HG03097 (cell line): ENCODE measurements around the gene FLAD1.

Experiments used
- ATAC-seq: cut with Tn5 transposase; IDR thresholded peaks from one replicate; pipeline ENCODE4 v1.9.1; 2021; ENCODE audit not compliant: unreplicated experiment, low FRiP score

FLAD1 gene

DNA sequence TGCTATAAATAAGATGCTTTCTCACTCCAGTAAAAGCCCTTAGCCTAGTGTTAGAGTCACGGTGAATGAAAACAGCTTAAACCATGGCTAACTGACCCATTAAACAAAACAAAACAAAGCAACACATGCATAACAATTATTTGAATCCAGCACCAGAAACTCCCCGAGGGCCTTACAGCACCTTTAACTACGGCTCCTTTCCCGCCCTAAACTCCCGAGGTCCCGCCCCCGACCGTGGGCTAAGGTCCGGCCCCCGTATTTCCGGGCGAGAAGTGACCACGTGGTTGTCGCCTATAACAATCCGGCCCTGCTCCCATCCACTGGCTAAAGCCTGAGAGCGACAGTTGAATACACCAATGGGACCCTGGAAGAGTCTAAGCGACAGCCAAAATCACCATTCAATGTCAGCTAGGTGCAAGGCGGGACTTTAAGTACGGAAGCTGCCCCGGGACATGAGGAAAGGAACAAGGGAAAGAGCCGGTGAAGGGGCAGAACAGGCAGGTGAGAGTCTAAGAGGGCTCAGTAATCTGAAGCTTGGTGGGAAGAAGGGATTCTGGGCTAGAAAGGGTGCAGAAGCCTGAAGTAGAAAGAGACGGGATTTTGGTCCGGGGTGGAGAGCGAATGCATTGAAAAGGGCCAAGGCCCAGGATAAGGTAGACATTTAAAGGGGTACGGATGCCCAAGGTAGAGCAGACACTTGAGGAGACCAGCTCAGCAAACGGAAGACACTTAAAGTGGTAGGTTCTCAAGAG is at the start of gene FLAD1:
Gene FLAD1 (plus strand): TSS at position 448 of the 752 bp plus-strand sequence. CDS start 351 bp downstream, outside the sequence.
- ATAC-seq: peak; percentile 96

DNA sequence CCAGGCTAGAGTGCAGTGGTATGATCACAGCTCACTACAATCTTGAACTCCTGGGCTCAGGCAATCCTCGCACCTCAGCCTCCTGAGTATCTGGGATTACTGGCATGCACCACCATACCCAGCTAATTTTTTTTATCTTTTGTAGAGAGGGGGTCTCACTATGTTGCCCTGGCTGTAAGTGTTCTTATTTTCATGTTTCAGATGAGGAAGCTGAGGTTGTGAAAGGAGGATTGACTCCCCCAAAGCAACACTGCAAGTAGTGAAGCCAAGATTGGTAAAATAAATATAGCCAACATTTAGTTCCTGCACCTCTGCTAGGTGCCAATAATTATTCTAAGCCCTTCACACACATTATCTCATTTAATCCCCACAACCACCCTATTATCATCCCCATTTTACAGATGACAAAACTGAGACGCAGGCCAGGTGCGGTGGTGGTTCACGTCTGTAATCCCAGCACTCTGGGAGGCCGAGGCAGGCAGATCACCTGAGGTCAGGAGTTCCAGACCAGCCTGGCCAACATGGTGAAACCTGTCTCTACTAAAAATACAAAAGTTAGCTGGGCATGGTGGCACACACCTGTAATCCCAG is 48.7 kb upstream of the FLAD1 start:
- ATAC-seq: no peak

DNA sequence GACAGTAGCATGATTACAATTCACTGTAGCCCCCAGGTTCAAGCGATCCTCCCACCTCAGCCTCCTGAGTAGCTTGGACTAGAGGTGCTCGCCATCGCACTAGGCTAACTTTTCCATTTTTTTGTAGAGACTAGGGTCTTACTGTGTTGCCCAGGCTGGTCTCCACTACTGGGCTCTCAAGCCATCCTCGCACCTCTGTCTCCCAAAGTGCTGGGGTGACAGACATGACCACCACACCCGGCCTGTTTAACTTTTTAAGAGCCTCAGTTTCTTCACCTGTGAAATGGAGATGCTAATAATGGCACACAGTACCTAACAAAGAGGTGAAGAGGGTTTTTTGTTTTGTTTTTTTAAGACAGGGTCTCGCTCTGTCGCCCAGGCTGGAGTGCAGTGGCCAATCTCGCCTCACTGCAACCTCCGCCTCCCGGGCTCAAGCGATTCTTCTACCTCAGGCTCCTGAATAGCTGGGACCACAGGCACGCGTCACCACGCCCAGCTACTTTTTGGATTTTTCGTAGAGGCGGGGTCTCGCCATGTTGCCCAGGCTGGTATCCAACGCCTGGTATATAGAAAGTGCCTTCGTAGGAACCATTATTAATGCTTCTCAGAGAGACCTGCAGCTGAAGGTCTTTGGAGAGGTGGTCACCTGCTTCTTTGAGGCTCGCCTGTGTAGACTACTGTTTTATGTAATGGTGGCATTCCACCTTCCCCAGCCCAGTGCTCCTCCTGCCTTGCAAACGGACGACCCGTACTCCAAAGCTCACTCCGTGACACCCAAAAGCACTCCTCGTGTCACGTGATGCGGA is 47.2 kb upstream of the FLAD1 start:
- ATAC-seq: no peak

DNA sequence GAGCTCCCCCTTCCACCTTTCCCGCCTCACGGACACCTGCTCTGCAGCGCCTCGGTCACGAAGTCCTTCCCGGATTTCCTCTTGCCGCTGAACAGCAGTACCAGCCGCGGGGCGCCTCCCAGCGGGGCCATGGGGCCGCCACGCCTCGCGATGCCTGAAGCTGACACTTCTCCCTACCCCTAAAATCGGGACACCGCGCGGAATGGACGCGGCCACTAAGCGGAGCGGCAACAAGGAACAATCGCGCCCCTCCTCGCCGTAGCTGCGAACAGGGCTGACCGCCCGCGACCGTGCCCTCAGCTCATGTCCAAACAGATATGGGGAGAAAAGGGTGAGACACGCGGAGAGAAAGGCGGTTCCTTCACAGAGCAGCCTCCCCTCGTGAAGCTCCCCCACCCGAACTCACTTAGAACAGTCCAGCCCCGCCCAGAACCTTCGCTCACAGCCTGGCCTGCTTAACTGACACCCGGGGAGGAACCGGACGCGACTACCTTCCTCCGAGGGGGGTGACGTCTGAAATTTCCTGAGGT is 46.5 kb upstream of the FLAD1 start, which contains the start of gene PMVK:
Gene PMVK (minus strand): TSS at position 165 of the 530 bp plus-strand sequence. CDS start 34 bp downstream, at position 131.
- ATAC-seq: peak; percentile 68

DNA sequence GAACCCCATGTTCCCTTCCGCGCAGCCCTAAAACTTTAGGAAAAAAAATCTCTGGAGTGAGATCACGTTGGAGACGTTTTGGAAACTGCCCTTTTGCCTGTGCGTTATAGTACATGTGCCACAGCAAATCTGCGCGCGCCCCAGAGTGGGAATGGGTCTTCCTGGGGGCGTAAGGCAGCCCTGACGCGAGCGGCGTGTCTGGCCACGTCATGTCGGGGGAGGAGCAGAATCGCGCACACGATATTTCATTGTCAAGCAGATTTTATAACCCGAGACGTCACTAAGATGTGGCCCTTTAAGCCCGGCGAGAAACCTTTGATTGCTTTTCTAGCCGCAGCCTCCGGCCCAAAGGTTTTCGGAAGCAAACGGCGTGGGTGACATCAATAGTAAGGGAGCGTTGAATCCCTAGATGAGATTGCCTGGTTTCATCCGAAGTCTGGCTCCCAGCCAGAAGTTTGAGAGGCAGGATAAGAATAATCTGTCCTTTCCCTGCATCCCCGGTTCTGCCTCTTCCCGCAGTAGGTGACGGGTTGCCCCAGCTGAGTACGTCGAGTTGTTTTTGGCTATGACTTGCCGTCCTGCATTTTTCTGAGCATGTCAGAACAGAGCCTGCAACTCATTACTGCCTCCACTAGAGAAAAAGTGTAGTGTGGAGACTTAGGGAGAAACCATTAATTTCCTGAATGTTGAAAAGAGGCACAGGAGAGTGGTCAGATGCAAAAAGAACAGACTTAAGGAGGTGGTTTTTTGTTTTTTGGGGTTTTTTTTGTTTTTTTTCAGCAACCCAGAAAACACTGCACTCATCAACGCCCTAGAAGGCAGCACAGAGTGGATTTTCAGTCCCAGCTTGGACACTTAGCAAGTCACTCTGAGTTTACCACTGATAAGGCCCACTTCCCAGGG is 45.8 kb upstream of the FLAD1 start:
- ATAC-seq: peak; percentile 43

DNA sequence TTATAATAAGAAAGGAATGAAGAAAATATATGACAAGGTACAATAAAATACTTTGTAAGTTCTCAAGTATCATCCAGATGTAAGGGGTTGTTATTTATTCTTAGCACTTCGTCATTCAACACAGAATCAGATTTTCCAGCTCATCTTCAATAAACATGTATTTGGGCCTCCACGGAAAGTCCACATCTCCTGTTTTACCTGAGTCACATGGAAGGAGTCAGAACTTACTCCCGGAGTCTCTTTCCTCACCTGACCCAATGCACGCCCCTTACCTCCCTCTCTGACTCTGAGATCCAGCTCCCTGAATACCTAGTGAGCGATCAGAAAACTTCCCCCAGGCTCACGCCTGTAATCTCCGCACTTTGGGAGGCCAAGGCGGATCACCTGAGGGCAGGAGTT is 45.2 kb upstream of the FLAD1 start:
- ATAC-seq: no peak

DNA sequence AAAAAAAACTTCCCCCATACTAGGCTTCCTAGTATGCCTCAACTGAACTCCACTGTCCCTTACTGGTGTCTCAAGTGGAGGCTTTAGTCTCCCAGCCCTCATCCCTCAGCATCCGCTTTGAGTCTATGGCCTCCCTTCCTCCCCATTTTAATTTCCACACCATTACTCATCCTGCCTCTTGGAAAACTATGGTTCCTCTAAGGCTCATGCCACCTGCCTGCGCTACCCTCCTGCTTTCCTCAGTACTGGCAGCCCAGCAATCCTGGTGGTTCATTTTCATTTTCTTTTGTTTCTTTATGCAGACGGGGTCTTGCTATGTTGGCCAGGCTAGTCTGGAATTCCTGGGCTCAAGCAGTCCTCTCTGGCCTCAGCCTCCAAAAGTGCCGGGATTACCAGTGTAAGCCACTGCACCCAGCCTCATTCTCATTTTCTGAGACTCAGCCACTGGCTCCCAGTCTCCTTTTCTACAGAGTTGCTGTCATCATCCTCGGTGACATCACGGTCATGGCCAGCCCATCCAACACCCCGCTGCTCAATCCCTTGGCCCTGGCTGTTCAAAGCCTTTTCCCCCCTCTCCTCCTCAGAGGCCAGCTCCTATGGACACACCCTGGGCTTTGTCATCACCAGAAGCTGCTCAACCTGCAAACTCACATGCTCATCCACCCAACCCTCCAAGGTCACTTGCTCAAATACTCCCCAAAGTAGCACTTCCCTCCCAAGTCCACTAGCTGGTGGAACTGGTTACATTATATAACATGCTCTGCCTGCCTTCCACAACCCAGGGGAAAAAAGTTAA is 44.3 kb upstream of the FLAD1 start:
- no peak for ATAC-seq

DNA sequence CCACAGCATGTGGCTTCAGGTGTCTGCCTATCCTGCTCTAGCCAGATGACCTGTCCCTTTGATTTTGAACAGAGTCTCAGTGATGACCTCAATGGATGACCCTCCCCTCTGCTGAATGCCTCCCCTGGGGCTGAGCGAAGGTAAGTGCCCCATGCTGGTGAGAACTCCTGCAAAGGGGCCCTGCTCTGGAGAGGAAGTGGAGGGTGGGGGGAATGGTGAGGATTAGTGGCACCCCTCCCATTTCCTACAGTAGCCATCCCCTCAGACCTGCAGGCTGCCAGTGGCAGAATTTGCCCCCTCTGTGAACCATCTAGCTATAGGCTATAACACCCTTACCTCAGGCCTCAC is 43.0 kb upstream of the FLAD1 start:
- ATAC-seq: no peak

DNA sequence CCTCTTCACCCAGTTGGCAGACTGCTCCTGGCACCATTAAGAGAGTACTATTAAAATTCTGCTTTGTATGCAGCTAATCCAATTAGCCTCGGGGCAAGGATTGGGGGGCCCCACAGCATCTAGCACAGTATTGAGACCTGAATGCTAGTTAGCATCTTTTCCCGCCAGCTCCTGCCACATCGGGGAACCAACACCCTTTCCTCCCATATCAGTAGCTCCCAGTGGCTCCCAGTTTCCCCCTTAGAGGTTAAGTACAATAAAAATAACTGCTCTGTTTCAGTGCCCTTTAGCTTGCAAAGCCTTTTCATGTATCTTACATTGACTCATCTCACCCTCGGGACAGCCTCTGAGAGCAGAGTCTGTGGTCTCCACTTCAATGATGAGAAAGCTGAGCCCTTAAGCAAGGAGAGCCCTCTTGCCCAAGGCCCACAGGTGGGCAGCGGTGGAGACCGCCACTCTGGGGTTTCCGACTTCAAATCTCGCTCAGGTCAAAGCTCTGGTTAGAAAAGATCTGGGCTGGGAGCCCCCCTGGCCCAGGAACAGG is 42.4 kb upstream of the FLAD1 start:
- ATAC-seq: no peak

DNA sequence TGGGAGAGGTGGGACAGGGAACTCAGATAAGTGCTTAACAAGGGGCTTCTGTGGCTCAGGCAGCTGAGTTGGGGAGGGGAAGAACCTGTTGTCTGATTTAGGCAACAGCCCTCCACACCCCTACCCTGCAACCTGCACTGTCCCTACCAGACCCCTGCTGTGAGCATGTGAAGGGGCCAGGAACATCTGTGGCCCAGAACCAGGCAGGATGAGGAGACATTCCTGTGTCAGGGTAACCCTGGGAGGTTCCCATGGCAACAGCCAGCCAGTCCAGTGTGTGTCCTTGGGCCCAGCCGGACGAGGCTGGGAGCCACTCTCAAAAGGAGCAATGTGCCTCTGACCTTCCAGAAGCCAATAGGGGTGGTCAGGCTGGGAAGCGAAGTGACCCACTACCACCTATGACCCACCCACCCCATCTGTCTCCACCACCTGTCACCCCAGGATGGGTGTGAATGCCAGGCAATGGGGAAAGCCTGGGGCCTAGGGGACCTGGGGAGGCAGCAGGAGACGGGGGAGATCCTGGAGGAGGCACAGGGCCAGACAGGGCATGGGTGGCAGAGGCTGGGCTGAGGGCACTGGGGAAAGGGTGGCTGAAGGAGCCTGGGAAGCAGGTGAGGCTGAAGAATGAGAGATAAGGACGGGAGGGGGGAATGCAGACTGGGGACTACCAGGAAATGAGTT is 41.7 kb upstream of the FLAD1 start:
- ATAC-seq: no peak

DNA sequence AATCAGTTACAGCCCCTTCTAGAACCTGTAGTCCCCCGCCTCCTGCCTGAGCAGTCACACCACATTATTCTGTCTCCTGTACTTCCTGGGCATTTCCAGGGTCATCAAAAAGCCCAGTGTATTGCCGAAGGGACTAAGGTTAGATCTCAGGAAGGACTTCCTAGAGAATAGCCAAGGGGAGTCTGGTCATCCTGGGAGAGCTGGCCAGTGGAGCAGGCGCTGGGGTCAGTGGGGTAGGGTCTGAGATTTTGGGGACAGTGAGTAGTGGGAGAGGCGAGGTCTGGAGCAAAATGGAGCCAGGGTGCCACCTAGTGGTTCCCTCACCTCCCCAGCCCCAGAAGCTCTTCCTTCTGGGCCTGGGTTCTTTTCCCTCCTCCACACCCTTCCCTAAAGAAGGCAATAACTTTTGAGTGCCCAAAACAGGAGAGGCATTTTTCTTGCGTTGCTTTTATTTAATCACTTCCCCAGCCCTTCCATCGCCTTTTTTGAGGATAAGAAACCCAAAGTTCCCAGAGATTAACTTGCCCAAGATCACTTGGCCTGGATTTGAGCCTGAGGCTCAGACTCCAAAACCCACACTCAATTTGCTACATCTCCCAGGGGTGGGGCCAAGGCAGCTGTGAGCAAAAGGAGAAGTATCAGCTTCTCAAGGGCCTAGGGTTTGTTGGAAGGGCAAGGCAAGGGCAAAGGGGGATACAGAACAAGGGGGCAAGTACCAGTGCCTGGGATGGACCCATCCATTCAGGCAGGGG is 39.3 kb upstream of the FLAD1 start:
- no peak for ATAC-seq

DNA sequence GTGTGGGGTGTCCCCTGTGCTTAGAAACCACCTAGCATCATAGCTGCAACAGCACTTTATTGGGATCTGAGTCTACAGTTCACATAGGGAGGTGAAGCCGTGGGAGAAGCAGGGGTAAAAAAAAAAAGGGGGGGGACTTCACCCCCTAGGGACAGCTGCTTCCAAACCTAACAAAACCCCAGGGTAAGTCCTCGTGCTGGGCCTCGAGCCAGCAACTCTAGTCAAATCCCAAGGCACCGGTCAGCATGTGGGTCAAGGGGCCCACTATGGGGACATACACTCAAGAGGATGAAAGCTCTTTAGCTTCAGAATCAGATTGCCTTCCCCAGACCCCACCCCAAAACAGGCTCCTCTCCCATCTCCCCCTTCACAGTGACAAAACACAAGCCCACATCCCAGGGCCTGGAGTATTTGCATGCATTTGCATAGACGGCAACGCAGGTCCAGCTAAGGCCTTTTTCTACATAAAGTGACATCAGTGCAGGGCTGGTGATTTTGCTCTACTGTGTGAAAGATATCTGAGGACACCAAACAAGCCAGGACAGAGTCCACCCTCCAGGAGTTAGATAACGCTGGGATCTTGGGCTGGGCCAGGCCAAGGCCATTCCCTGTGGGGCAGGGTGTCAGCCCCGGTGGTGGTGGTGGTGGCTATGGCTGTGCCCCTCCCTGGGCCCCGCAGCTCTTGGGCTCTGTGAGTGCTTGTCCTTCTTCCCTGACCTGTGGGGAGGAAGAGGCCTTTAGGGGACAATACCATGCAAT is 38.6 kb upstream of the FLAD1 start:
- ATAC-seq: no peak

DNA sequence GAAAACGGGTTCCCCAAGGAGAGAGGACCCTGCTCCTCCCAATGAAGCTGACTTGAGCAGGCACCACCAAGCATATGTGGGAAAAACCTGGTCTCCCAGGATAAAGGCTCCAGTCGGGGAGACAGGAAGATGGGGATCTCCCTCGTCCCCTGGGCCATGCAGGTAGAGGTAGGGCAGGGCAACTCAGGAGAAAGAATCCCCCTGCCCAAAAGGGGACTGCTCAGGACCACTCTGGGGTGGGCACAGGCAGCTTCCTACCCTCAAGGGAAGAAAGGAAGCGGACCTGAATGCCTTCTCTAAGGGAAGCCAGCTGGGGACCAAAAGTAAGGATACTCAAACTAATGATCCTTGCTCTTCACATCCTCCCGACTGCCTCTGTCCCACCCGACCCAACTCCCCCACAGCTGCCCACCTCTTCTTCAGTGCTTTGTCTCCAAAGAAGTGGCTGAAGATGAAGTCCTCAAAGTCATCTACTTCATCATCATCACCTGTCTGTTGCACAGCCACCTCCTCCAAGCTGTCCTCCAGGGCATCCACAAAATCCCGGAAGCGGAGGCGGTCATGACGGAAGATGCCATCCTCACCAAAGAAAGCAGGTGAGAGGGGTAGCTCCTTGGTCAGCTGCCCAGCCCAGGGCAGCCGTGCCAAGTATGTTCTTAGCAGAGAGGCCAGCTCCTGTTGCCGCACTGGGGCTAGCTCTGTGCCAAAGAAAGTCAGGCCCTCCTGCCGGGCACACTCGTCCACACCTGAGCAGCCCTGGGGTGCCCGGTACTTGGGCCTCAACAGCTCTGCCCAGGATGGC is 37.8 kb upstream of the FLAD1 start:
- ATAC-seq: no peak

DNA sequence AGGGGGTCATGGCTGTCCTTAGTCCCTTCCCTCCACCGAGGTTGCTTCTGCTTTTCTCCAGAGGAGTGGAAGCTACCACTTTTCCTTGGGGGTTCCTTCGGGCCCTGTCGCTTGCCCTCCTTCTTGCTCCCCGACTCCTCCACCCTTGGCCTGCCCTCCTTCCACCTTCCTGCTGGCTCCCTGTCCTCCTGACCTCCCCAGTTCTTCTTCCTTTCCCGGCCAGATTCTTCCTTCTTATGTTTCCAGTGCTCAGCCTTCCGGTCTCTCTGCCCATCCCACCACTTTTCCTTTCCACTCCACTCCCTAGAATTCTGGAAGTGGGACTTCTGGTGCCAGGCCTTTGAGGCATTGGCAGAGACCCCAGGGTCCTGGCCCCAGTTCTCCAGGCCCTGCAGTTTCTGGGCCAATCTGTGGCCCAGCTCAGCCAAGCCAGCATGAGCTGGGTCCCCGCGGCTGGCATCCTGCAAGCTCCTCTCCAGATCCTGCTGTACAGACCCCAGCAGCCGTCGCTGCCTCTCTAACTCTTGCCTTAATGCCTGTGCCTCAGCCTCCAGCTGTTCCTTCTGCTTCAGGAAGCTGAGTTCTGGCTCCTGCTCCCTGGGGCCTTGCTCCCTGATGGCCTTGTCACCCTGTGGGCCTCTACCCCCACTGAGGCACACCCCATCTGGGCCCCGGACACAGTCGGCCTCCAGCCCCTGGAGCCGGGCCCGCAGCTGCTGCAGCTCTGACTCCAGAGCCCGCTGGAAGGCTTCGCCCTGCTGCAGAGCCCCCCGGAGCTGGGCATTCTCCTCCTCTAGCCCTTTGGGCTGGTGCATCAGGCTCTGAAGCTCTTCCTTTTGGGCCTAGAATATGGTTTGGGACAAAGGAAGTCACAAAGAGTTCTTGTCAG is 36.9 kb upstream of the FLAD1 start:
- ATAC-seq: no peak

DNA sequence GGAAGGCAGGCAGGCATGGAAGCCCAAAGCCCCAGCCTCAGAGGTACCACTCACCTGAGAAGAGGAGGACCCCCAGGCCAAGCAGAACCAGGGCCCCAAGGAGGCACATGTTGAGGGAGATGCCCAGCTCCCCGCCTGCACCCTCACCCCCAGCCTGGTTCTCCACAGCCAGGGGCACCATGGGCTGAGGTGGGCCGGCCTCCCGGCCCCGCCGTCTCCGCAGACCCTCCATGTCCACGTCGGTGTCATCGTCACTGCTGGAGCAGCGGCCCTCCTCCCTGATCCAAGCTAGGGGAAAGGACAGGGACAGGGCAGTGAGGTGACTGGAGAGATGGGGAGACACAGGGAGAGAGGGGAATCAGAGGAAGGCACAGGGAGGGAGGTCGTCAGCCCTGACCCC is 35.1 kb upstream of the FLAD1 start:
- ATAC-seq: no peak
